SK-N-SH treated with all-trans-retinoic acid at 6 μM for 48 hours (cell line): ENCODE data around the gene XRCC3.

Experiments used
- ATAC-seq: fragments of 200-7000 bp; cut with Tn5 transposase; 3 replicates; pipeline ENCODE4 v1.9.1; 2020; ENCODE audit warnings: mild to moderate bottlenecking, moderate library complexity
- ARNTL ChIP-seq: fragments of 450-650 bp; formaldehyde crosslinking; IDR thresholded peaks from 2 replicates; pipeline ENCODE4 v1.5.0; 2020; ENCODE audit warnings: low read depth, mild to moderate bottlenecking, moderate library complexity, borderline replicate concordance
- CSDC2 ChIP-seq: fragments of 250-450 bp; sonication (Bioruptor Pico); IDR thresholded peaks from 2 replicates; pipeline ENCODE4 v1.5.0; 2020; ENCODE audit warnings: mild to moderate bottlenecking, moderate library complexity
- ESRRG ChIP-seq: fragments of 250-450 bp; sonication (Bioruptor Pico); IDR thresholded peaks from 2 replicates; pipeline ENCODE4 v1.6.1; 2021; ENCODE audit warnings: mild to moderate bottlenecking
- GLIS3 ChIP-seq: fragments of 250-450 bp; sonication (Bioruptor Pico); IDR thresholded peaks from 2 replicates; pipeline ENCODE4 v1.5.0; 2020; ENCODE audit warnings: mild to moderate bottlenecking, moderate library complexity
- ISL1 ChIP-seq: fragments of 250-450 bp; sonication (Bioruptor Pico); IDR thresholded peaks from 2 replicates; pipeline ENCODE4 v2.1.2; 2022; ENCODE audit warnings: mild to moderate bottlenecking, moderate library complexity
- OSR1 ChIP-seq: fragments of 250-450 bp; sonication (Bioruptor Pico); IDR thresholded peaks from 2 replicates; pipeline ENCODE4 v1.8.0; 2022; ENCODE audit warnings: moderate library complexity, mild to moderate bottlenecking, inconsistent platforms
- PATZ1 ChIP-seq: fragments of 250-450 bp; sonication (Bioruptor Pico); IDR thresholded peaks from 2 replicates; pipeline ENCODE4 v1.8.0; 2020; ENCODE audit warnings: mild to moderate bottlenecking, moderate library complexity, borderline replicate concordance
- POU6F1 ChIP-seq: fragments of 250-450 bp; sonication (Bioruptor Pico); IDR thresholded peaks from 2 replicates; pipeline ENCODE4 v1.8.0; 2021; ENCODE audit warnings: low read depth, mild to moderate bottlenecking, moderate library complexity, borderline replicate concordance
- PPARA ChIP-seq: fragments of 250-450 bp; sonication (Bioruptor Pico); IDR thresholded peaks from 2 replicates; pipeline ENCODE4 v1.5.0; 2020; ENCODE audit warnings: mild to moderate bottlenecking, borderline replicate concordance
- RARB ChIP-seq: fragments of 250-450 bp; sonication (Bioruptor Pico); IDR thresholded peaks from 2 replicates; pipeline ENCODE4 v1.8.0; 2021; ENCODE audit warnings: mild to moderate bottlenecking, moderate library complexity
- SNAI2 ChIP-seq: fragments of 250-450 bp; sonication (Bioruptor Pico); IDR thresholded peaks from 2 replicates; pipeline ENCODE4 v1.5.0; 2020; ENCODE audit warnings: mild to moderate bottlenecking, moderate library complexity
- TCF4 ChIP-seq: fragments of 250-450 bp; sonication (Bioruptor Pico); IDR thresholded peaks from 2 replicates; pipeline ENCODE4 v1.8.0; 2021; ENCODE audit warnings: mild to moderate bottlenecking, moderate library complexity, borderline replicate concordance
- TOX ChIP-seq: fragments of 250-450 bp; sonication (Bioruptor Pico); IDR thresholded peaks from 2 replicates; pipeline ENCODE4 v1.8.0; 2021; ENCODE audit warnings: mild to moderate bottlenecking, moderate library complexity, borderline replicate concordance
- ZFP3 ChIP-seq: fragments of 250-450 bp; sonication (Bioruptor Pico); IDR thresholded peaks from 2 replicates; pipeline ENCODE4 v1.5.0; 2020; ENCODE audit warnings: mild to moderate bottlenecking, moderate library complexity
- ZFP30 ChIP-seq: fragments of 450-650 bp; formaldehyde crosslinking; IDR thresholded peaks from 2 replicates; pipeline ENCODE4 v1.5.0; 2022; ENCODE audit warnings: mild to moderate bottlenecking, moderate library complexity
- ZNF565 ChIP-seq: fragments of 450-650 bp; formaldehyde crosslinking; conservative IDR thresholded peaks from 2 replicates; pipeline ENCODE4 v1.5.0; 2020; ENCODE audit warnings: low read depth, mild to moderate bottlenecking, moderate library complexity
- ZNF8 ChIP-seq: fragments of 450-650 bp; formaldehyde crosslinking; IDR thresholded peaks from 2 replicates; pipeline ENCODE4 v1.5.0; 2020; ENCODE audit warnings: mild to moderate bottlenecking, moderate library complexity
- TF ChIP-seq, protein P1 (sequence below): fragments of 250-450 bp; sonication (Bioruptor Pico); IDR thresholded peaks from 2 replicates; pipeline ENCODE4 v1.5.1; 2020; ENCODE audit warnings: low read depth, mild to moderate bottlenecking, moderate library complexity
- TF ChIP-seq, protein P2 (sequence below): fragments of 250-450 bp; sonication (Bioruptor Pico); IDR thresholded peaks from 2 replicates; pipeline ENCODE4 v1.5.0; 2020; ENCODE audit warnings: mild to moderate bottlenecking, moderate library complexity
- TF ChIP-seq, protein P3 (sequence below): fragments of 250-450 bp; sonication (Bioruptor Pico); IDR thresholded peaks from 2 replicates; pipeline ENCODE4 v1.5.1; 2021; ENCODE audit warnings: mild to moderate bottlenecking, moderate library complexity

XRCC3 gene

GRCh38 chr14:103668117-103668516, 47.1 kb downstream of the XRCC3 start (continued):
- TF ChIP-seq, protein P1, sequence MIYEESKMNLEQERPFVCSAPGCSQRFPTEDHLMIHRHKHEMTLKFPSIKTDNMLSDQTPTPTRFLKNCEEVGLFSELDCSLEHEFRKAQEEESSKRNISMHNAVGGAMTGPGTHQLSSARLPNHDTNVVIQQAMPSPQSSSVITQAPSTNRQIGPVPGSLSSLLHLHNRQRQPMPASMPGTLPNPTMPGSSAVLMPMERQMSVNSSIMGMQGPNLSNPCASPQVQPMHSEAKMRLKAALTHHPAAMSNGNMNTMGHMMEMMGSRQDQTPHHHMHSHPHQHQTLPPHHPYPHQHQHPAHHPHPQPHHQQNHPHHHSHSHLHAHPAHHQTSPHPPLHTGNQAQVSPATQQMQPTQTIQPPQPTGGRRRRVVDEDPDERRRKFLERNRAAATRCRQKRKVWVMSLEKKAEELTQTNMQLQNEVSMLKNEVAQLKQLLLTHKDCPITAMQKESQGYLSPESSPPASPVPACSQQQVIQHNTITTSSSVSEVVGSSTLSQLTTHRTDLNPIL (CRISPR knock-in tag) = no peak
- TF ChIP-seq ZFP3 (CRISPR knock-in tag) = no peak

GRCh38 chr14:103667671-103668070, 47.6 kb downstream of the XRCC3 start:
- ATAC-seq = no peak
- TF ChIP-seq ISL1 (CRISPR knock-in tag) (no peak), CSDC2 (CRISPR knock-in tag) (no peak), ZFP3 (CRISPR knock-in tag) (no peak), ZFP30 (CRISPR knock-in tag) (no peak), ARNTL (CRISPR knock-in tag) (no peak), PATZ1 (no peak), GLIS3 (CRISPR knock-in tag) (no peak), POU6F1 (CRISPR knock-in tag) (no peak)
- TF ChIP-seq, protein P2, sequence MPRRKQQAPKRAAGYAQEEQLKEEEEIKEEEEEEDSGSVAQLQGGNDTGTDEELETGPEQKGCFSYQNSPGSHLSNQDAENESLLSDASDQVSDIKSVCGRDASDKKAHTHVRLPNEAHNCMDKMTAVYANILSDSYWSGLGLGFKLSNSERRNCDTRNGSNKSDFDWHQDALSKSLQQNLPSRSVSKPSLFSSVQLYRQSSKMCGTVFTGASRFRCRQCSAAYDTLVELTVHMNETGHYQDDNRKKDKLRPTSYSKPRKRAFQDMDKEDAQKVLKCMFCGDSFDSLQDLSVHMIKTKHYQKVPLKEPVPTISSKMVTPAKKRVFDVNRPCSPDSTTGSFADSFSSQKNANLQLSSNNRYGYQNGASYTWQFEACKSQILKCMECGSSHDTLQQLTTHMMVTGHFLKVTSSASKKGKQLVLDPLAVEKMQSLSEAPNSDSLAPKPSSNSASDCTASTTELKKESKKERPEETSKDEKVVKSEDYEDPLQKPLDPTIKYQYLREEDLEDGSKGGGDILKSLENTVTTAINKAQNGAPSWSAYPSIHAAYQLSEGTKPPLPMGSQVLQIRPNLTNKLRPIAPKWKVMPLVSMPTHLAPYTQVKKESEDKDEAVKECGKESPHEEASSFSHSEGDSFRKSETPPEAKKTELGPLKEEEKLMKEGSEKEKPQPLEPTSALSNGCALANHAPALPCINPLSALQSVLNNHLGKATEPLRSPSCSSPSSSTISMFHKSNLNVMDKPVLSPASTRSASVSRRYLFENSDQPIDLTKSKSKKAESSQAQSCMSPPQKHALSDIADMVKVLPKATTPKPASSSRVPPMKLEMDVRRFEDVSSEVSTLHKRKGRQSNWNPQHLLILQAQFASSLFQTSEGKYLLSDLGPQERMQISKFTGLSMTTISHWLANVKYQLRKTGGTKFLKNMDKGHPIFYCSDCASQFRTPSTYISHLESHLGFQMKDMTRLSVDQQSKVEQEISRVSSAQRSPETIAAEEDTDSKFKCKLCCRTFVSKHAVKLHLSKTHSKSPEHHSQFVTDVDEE (CRISPR knock-in tag) = no peak

GRCh38 chr14:103663506-103663905, 51.7 kb downstream of the XRCC3 start:
- ATAC-seq = peak; percentile 18; the same call in 2 of the 3 replicates
- TF ChIP-seq GLIS3 (CRISPR knock-in tag) (no peak), ESRRG (CRISPR knock-in tag) (no peak), ZNF565 (CRISPR knock-in tag) (no peak), ISL1 (CRISPR knock-in tag) (no peak), TCF4 (no peak)

DNA sequence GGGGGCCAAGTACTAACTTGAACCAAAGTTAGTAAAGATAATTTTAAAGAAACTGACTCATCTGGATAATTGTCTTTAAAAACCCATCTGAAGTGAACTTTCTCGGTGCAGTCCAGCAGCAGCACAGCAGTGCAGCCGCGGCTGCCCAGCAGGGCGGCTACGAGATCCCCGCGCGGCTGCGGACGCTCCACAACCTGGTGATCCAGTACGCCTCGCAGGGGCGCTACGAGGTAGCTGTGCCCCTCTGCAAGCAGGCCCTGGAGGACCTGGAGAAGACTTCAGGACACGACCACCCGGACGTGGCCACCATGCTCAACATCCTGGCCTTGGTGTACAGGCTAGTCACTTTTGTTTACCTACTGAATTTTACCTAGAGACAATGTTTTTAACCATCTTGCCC, 52.7 kb downstream of the XRCC3 start:
- no peak for ATAC-seq
- no peak for TF ChIP-seq POU6F1 (CRISPR knock-in tag)
- TF ChIP-seq, protein P1 (CRISPR knock-in tag) = no peak
- TF ChIP-seq OSR1 (CRISPR knock-in tag) = no peak
- no peak for TF ChIP-seq ESRRG (CRISPR knock-in tag)
- TF ChIP-seq SNAI2 = no peak
- TF ChIP-seq GLIS3 (CRISPR knock-in tag) = no peak
- TF ChIP-seq ZNF8 (CRISPR knock-in tag) = no peak
- no peak for TF ChIP-seq TCF4
- no peak for TF ChIP-seq RARB (CRISPR knock-in tag)
- TF ChIP-seq, protein P3, sequence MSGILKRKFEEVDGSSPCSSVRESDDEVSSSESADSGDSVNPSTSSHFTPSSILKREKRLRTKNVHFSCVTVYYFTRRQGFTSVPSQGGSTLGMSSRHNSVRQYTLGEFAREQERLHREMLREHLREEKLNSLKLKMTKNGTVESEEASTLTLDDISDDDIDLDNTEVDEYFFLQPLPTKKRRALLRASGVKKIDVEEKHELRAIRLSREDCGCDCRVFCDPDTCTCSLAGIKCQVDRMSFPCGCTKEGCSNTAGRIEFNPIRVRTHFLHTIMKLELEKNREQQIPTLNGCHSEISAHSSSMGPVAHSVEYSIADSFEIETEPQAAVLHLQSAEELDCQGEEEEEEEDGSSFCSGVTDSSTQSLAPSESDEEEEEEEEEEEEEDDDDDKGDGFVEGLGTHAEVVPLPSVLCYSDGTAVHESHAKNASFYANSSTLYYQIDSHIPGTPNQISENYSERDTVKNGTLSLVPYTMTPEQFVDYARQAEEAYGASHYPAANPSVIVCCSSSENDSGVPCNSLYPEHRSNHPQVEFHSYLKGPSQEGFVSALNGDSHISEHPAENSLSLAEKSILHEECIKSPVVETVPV (CRISPR knock-in tag) = no peak
- no peak for TF ChIP-seq ZNF565 (CRISPR knock-in tag)
- no peak for TF ChIP-seq TOX (CRISPR knock-in tag)
- TF ChIP-seq PATZ1 = no peak
- no peak for TF ChIP-seq ARNTL (CRISPR knock-in tag)
- no peak for TF ChIP-seq ZFP3 (CRISPR knock-in tag)
- no peak for TF ChIP-seq PPARA
